Stimulated activated CD4-positive, alpha-beta T cell treated with anti-CD3 and anti-CD28 coated beads, TNF-alpha, amount 100 ng/mL, for 48 hours (primary cell): Measurements from ENCODE around the gene CALHM2.
"Not testable (repeated sequence)": the region's sequence is repeated elsewhere in the genome, so short reads cannot be mapped to it uniquely, and the experiment has no call there.

Experiments used
- DNase-seq, 3 donors: peaks; one replicate each; pipeline ENCODE4 v3.0.0-alpha.2; 2020; ENCODE audit warnings: low read depth in 3 of 3

The CALHM2 gene

DNA sequence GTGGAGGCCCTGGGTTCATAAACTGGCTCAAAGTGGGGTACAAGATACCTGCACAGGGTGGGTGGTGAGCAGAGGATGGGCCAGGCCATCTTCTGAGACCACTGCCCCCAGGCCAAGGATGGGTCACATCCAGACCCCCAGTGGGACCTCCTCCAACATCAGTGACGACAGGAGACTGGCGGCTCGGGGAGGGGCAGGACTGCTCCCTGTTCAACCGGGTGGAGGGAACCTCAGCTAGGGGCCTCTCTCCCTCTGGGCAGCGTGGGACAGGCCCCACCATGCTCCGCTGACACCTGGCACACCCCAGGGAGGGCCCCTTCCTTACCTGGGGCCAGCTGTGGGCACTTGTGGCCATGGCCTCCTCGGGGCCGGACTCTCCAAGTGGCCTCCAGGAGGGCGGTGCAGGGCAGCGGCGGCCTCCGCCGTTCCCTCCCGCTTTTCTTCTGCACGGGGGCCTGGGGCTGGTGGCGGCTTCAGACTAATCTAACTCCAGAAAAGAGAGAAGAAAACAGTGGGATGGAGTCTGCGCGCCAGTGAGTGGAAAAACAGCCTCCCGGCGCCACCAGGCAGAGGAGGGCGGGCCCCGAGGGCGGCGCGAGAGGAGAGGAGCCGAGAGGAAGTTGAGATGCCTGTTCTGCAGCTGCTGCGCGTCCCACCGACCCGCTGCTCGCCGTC lies at the start of gene CALHM2:
Gene CALHM2, minus strand, starts transcription at position 540 of the 675 bp plus-strand sequence. CDS start 2,429 bp downstream, outside the sequence.
- peak; percentile 37 to 55 (median 51) for DNase-seq

DNA sequence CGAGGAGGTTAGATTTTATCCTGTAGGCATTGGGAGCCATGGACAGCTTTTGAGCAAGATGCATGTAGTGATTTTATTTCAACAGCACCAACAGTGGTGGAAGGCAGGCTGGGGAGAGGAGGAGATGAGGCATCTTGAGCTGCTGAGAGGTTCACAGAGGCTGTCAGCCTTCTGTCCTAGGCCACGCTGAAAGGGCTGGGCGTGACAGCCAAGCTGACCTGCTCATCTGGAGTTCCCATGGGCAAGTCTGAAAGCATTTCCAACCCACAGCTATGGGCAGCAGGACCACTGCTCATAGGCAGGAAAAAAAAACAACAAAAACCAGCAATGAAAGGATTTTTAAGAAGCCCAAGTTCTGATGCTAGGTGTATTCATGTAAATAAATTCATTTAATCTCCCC lies 49.0 kb upstream of the CALHM2 start:
- no peak for DNase-seq

DNA sequence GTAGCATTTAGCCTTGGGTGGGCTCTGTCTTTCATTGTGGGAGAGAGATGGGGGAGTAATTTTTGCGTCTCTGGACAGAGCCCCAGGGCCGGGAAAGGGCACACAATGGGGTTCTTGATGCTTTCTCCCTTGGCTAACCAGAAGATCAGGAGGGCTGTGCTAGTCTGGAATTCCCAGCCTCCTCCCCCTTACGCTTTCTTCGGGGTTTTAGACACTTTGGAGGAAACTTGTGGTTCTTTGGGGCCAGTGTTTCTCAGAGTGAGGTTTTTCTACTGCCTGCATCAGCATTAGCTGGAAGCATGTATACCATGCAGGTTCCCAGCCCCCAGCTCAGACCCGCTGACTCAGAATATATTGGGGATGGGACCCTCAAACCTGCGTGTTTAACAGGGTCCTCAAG lies 48.3 kb upstream of the CALHM2 start:
- DNase-seq, result no peak

GRCh38 chr10:103499881-103500280 lies 47.7 kb upstream of the CALHM2 start:
- DNase-seq, result no peak

- no peak for DNase-seq
Observed at GRCh38 chr10:103498936-103499638, 46.9 kb upstream of the CALHM2 start.

DNA sequence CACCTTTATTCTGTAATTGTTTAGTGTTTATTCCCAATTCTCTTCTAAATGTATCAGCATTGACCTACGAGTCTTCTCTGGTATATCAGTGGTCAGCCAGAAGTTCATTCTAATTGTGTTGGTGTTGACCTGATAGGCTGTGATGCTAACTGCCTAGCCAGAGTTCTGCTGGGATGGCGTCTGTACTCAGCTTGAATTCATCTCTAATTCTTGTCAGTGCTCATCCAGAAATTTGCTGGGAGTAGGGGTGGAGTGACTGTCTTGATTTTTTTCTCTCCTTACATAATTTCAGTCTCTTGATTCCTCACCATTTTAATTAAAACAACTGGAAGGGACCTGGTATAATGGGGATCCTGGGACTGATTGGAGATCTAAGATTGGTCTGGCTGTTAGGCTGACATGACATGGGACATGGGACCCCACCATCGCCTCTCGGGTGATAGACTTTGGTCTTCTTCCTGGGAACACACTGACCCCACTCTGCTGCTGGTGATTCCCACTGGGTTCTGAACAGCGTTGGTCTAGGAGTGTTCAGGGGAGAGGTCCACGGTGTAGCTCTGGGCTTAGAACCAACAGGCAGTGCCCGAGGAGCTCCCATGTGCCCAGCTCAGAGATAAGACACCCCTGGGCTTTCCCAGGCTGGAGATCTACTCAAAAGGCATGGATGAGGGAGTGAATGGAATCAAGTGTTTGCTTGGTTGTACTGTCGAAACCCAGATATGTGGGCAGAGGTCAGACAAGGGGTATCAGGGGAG lies 45.2 kb upstream of the CALHM2 start:
- DNase-seq, result no peak

DNA sequence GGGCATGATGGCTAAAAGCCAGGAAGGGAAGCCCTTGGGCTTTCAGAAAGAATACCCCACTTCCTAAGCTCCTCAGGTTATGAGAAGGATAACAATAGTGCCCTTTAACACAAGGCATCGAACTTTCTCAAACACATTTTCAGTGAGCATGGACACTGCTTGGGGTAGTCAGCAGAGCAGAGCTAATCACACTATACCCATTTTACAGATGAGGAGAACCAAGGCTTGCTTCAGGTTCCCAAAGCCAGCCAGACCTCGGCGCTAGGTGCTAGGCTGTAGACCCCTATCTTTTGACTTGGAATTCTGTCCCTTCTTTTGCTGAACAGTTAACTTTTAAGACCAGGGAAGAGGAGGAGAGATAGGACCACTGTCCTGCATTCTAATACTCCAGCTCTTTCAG lies 43.2 kb upstream of the CALHM2 start:
- no peak for DNase-seq

DNA sequence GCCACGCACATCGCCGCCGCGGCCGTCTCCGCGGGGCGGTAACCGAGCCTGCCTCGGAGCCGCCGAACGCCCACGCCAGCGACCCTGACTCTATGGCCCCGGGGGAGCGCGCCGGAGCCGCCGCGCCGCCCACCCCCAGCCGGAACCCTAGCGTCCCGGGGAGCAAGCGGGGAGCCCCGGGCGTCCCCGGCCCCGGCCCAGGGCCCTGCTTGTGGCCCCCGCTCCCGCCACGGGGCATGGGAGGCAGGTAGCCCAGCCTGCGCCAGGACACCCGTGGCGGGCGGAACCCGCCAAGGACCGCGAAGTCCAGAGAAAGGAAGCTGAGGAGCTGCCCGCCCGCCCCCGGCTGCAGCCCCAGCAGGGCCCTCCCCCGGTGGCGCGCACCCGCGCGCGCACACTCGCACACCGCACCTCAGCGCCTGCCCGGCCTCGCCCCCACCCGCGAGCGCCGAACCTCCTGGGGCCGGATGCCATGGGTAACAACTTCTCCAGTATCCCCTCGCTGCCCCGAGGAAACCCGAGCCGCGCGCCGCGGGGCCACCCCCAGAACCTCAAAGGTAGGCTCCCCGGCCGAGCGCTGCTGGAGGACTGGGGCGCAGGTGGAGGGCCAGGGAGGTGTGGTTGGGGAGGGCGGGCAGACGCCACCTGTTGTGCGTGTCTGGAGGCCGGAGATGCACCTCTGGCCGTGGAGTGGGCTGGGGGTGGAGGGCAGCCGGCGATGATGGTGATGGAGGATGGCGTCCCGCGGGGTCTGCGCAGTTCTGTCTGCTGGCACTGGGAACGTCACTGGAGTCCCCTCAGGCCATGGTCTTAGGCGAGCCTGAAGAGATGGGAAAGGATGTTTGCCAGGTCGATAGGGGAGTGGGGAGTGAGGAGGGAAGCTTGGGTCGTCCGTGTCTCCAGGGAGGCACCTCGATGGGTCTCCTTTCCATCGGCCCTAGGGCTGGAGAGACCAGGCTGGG lies 42.0 kb upstream of the CALHM2 start:
- no peak for DNase-seq

- DNase-seq, result peak in 1 of 3 donors; percentile 26
Observed at GRCh38 chr10:103493362-103493915, 41.3 kb upstream of the CALHM2 start, which contains the start of gene NEURL1. Gene NEURL1 (plus strand): TSS chr10:103493705. CDS start chr10:103494388, 683 bp downstream.

DNA sequence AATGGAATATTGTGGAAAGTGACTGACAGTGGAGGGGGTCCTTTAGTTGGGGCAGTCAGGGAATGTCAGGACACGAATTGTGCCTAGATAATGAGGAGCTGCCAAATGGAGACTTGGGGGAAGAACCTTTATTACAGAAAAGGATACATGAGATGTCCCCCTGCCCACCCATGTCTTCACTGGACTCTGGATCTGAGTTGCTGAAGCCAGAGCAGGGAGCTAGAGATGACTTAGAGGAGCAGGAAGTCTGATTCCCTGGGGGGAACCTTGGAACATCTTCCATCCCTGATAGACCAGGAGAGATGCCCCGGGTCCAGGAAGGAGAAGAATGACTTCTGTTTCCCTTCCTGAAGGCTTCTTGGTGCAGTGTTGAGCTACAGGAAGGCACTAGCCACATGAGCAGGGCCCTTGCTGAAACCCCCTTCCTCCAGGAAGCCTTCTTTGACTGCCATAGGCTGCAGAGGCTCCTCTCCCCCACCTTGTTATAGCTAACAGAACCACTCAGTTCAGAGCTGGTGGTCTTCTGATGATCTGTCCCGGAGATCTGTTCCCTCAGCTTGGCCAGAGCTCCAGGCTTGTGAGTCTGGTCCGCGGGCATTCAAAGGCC lies 40.6 kb upstream of the CALHM2 start:
- DNase-seq, result no peak

DNA sequence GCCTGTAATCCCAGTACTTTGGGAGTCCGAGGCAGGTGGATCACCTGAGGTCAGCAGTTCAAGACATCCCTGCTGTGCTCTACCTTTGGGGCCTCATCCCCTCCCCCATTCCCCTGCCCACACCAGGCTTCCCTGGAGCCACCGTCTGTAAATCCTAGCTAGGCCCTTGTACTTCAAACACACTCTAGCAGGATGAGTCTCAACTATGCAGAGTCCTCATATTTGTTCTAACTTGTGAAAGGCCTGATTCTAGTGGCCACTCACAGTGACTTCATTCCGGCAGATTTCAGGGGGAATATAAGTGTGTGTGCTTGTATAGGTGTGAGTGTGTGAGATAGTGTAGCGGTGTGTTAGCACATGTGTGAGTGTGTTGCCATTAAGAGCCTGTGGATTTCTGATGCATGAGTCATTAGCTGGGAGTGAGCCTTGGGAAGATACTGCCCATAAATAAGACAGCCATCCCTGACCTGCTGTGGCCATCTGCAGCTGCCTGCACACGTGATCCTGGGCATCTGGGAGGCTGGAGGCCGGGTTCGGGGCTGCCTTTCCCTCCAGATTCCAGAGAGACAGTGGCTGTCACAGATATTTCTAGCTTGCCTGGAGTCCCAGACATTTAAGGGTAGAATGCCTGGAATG lies 39.7 kb upstream of the CALHM2 start:
- no peak for DNase-seq

- DNase-seq, result no peak
Observed at GRCh38 chr10:103490986-103491314, 38.8 kb upstream of the CALHM2 start.

GRCh38 chr10:103487410-103487708 lies 35.2 kb upstream of the CALHM2 start:
- DNase-seq, result no peak

DNA sequence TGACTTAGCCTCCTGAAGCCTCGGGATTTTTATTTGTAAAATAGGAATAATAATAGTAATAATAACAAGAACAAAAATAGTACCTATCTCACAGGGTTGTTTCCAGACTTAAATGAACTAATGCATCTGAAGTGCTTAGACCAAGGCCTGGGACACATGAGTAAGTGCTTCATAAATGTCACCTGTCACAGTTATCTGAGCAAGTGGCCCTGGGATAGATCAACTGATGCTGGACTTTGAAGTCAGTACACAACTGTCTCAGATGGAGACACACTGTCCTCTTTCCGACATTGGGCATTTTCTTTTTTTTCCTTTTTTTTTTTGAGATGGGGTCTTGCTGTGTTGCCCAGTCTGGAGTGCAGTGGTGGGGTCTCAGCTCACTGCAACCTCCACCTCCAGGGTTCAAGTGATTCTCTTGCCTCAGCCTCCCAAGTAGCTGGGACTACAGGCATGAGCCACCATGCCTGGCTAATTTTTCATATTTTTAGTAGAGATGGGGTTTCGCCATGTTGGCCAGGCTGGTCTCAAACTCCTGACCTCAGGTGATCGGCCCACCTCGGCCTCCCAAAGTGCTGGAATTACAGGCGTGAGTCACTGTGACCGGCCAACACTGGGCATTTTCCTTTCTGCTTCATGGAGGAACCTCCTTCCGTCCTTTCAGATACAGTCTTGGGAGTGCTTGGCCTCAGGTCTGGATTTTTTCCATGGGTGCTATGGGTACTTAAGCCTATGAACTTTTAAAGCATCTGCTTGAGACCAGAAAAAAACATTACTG lies 34.7 kb upstream of the CALHM2 start:
- DNase-seq, result not testable (repeated sequence)

GRCh38 chr10:103481974-103482531 lies 29.9 kb upstream of the CALHM2 start:
- no peak for DNase-seq

GRCh38 chr10:103480521-103480920 lies 28.4 kb upstream of the CALHM2 start:
- DNase-seq, result no peak

DNA sequence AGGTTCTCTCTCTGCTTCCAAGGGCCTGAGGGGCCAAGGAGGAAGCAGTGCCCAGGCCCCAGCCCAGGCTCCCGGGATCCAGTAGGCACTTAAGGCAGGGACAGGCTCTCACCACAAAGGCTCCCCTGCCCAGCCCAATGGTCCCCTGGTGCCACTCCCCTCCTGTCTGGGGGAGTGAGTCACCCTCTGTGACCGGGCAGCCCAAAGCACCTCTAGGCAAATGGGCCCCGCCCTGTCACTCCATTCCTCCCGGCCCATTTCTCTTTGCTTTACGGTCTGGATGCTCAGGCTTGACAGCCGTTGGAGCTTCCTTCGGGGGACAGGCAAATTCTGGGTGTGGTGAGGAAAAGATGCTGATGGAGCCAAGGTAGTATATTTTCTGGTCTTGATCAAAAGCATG lies 27.0 kb upstream of the CALHM2 start, which contains the start of gene CALHM3:
Gene CALHM3, minus strand, starts transcription at position 106 of the 400 bp plus-strand sequence. CDS start 208 bp downstream, outside the sequence.
- no peak for DNase-seq

DNA sequence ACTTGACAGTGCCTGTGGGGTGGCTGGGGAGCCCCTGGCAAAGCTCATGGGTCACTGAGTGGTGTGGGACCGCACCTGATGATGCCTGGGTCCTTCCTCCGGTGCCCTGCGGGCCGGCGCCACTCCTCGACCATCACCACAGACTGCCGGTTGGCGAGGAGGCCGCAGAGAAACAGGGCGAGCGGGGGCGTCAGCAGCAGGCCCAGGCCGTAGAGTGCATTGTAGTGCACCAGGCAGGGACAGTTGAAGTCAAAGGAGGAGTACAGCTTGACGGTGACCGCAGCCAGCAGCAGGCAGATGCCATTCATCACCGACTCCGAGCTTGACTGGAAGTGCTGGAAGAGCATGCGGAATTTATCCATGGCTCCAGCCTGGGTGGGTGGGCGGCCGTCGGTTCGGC lies 26.5 kb upstream of the CALHM2 start:
- DNase-seq, result no peak

- no peak for DNase-seq
Observed at GRCh38 chr10:103476046-103476768, 24.0 kb upstream of the CALHM2 start.
